GM23248 (cell line): ENCODE data around the gene BSCL2. TPM values are rescaled to one million over a fixed set of nuclear protein-coding genes. Genes with fewer than 3 reads are reported as not detected.

ENCODE experiments used
- DNase-seq: peaks from one replicate; pipeline ENCODE4 v3.0.0-alpha.2; 2015
- H2AFZ ChIP-seq: fragments of 200-600 bp; sonication (generic); 2 replicates; pipeline ENCODE4 v1.6.1; 2016; ENCODE audit warnings: antibody characterized with exemption
- H3F3A ChIP-seq: fragments of 200-600 bp; sonication (generic); 2 replicates; pipeline ENCODE4 v1.6.1; 2016; ENCODE audit warnings: mild to moderate bottlenecking, antibody characterized with exemption, mixed run types; ENCODE audit not compliant: insufficient read depth
- H3K27ac ChIP-seq: fragments of 200-600 bp; sonication (generic); 2 replicates; pipeline ENCODE4 v1.5.1; 2016; ENCODE audit warnings: mild to moderate bottlenecking
- H3K27me3 ChIP-seq: fragments of 200-600 bp; sonication (generic); replicated peaks from 2 replicates; pipeline ENCODE4 v1.6.1; 2016; ENCODE audit warnings: mild to moderate bottlenecking; ENCODE audit not compliant: insufficient read depth
- H3K36me3 ChIP-seq: fragments of 200-600 bp; sonication (generic); 2 replicates; pipeline ENCODE4 v1.6.1; 2016; ENCODE audit warnings: low read depth, mild to moderate bottlenecking
- H3K4me1 ChIP-seq: fragments of 200-600 bp; sonication (generic); 2 replicates; pipeline ENCODE4 v1.6.1; 2016; ENCODE audit warnings: mild to moderate bottlenecking; ENCODE audit not compliant: insufficient read depth
- H3K4me2 ChIP-seq: fragments of 200-600 bp; sonication (generic); one replicate; pipeline ENCODE4 v1.6.1; 2016; ENCODE audit warnings: mild to moderate bottlenecking; ENCODE audit not compliant: unreplicated experiment
- H3K4me3 ChIP-seq: fragments of 200-600 bp; sonication (generic); 2 replicates; pipeline ENCODE4 v1.5.1; 2016; ENCODE audit warnings: mild to moderate bottlenecking
- H3K79me2 ChIP-seq: fragments of 200-600 bp; sonication (generic); 2 replicates; pipeline ENCODE4 v1.6.1; 2016; ENCODE audit warnings: mild to moderate bottlenecking; ENCODE audit not compliant: insufficient read depth
- H3K9ac ChIP-seq: fragments of 200-600 bp; sonication (generic); 2 replicates; pipeline ENCODE4 v1.6.1; 2016; ENCODE audit warnings: mild to moderate bottlenecking
- H3K9me2 ChIP-seq: fragments of 200-600 bp; sonication (generic); 2 replicates; pipeline ENCODE4 v1.6.1; 2016; ENCODE audit warnings: mixed run types, mild to moderate bottlenecking, moderate library complexity; ENCODE audit not compliant: insufficient read depth
- H3K9me3 ChIP-seq: fragments of 200-600 bp; sonication (generic); one replicate; pipeline ENCODE4 v1.6.1; 2017; ENCODE audit warnings: low read depth
- H4K20me1 ChIP-seq: fragments of 200-600 bp; sonication (generic); 2 replicates; pipeline ENCODE4 v1.6.0; 2016; ENCODE audit not compliant: insufficient read depth
- EZH2 ChIP-seq: fragments of 200-600 bp; sonication (generic); IDR thresholded peaks from 2 replicates; pipeline ENCODE4 v1.6.1; 2018; ENCODE audit warnings: antibody characterized with exemption, mild to moderate bottlenecking; ENCODE audit not compliant: insufficient read depth, poor library complexity, severe bottlenecking
- EZH2phosphoT487 ChIP-seq: fragments of 200-600 bp; sonication (generic); IDR thresholded peaks from 2 replicates; pipeline ENCODE4 v1.6.1; 2018; ENCODE audit warnings: antibody characterized with exemption, moderate library complexity, mild to moderate bottlenecking, low read depth; ENCODE audit not compliant: insufficient read depth
- WGBS, 2 experiments: methylation state at CpG; one replicate each; pipeline ENCODE4 v1.1.6; 2015 to 2017; ENCODE audit warnings: low lambda C conversion rate in 2 of 2, low coverage in 1 of 2; ENCODE audit errors: missing lambda C conversion rate in 2 of 2; 5-methylcytosine and 5-hydroxymethylcytosine counted together
- in situ Hi-C: fragments of 300-500 bp; cut with MboI; formaldehyde crosslinking; loops from 2 replicates; pipeline ENCODE4 v1.15.0; 2020
- polyA plus RNA-seq: library from polyadenylated mRNA; unstranded; fragments of >200 nt; fragmentation: Nextera tagmentation; extraction: Ambion mirVana; gene quantifications from 2 replicates; pipeline ENCODE4 v1.2.1, GENCODE V29; 2016
- total RNA-seq: library from RNA; depleted of rRNA; stranded (reverse); fragments of >200 nt; shearing (Covaris generic); gene quantifications from 2 replicates; pipeline ENCODE4 v1.2.3, GENCODE V29; 2014

Gene BSCL2
- total and polyA plus RNA-seq, 2 experiments from 2014 or later = 51.0 to 74.5 TPM

- no peaks in the 10 kb centered on the region for H3K9me3 ChIP-seq
- no peaks in the 10 kb centered on the region; the same call in 1 of the 2 replicates for H3K36me3 ChIP-seq
- H3K27me3 ChIP-seq = no peaks in the 10 kb centered on the region
- H3K27ac ChIP-seq = no peak overlapping the region
- no peaks in the 10 kb centered on the region for H4K20me1 ChIP-seq
- 89 to 90% methylated on average over 11 of the region's 11 CpGs for WGBS, 2 experiments
- TF ChIP-seq EZH2phosphoT487 = no peak
- H3K9ac ChIP-seq = no peak overlapping the region
- no peaks in the 10 kb centered on the region for H3K9me2 ChIP-seq
- peaks cover 10% of the 10 kb centered on the region; the same call in 1 of the 2 replicates for H3F3A ChIP-seq
- no peak overlapping the region for H3K4me3 ChIP-seq
- in situ Hi-C loops = no loop called here
- H3K79me2 ChIP-seq = peaks cover 62% of the 10 kb centered on the region
- H2AFZ ChIP-seq = no peak overlapping the region
- no peak overlapping the region for H3K4me2 ChIP-seq
- peaks cover 25% of the 10 kb centered on the region for H3K4me1 ChIP-seq
- DNase-seq = no peak
These were observed 57.7 kb downstream of the BSCL2 start for GRCh38 chr11:62649486-62649885.

- in situ Hi-C loops = no loop called here
- no peak for DNase-seq
- peaks cover 25% of the 10 kb centered on the region for H3K4me1 ChIP-seq
- H3K4me2 ChIP-seq = no peak overlapping the region
- H3K9ac ChIP-seq = no peak overlapping the region
- no peaks in the 10 kb centered on the region for H3K9me2 ChIP-seq
- H3K79me2 ChIP-seq = peaks cover 67% of the 10 kb centered on the region
- no peak overlapping the region for H3K27ac ChIP-seq
- no peaks in the 10 kb centered on the region for H4K20me1 ChIP-seq
- H3K27me3 ChIP-seq = no peaks in the 10 kb centered on the region
- H3F3A ChIP-seq = peaks cover 10% of the 10 kb centered on the region; the same call in 1 of the 2 replicates
- WGBS, 2 experiments = 82 to 83% methylated on average over 11 of the region's 11 CpGs
- no peak overlapping the region for H3K4me3 ChIP-seq
- no peaks in the 10 kb centered on the region for H3K9me3 ChIP-seq
- no peaks in the 10 kb centered on the region; the same call in 1 of the 2 replicates for H3K36me3 ChIP-seq
- H2AFZ ChIP-seq = no peak overlapping the region
- TF ChIP-seq EZH2phosphoT487 (no peak), EZH2 (no peak)
These were observed 58.3 kb downstream of the BSCL2 start for GRCh38 chr11:62648967-62649364.

GRCh38 chr11:62648185-62648966, 58.8 kb downstream of the BSCL2 start:
- Histone ChIP-seq H3K9ac (0 out of 2 replicates have a peak overlapping the region, but pooled peaks have one; percentile 13), H3K79me2 (peaks cover 73% of the 10 kb centered on the region), H3K4me2 (no peak overlapping the region), H3K27ac (no peak overlapping the region; the same call in 1 of the 2 replicates), H3F3A (peaks cover 10% of the 10 kb centered on the region; the same call in 1 of the 2 replicates), H3K27me3 (no peaks in the 10 kb centered on the region), H3K36me3 (no peaks in the 10 kb centered on the region; the same call in 1 of the 2 replicates), H3K9me2 (no peaks in the 10 kb centered on the region), H3K9me3 (no peaks in the 10 kb centered on the region), H3K4me1 (peaks cover 25% of the 10 kb centered on the region), H4K20me1 (no peaks in the 10 kb centered on the region), H3K4me3 (no peak overlapping the region), H2AFZ (no peak overlapping the region)
- 85 to 87% methylated on average over 24 of the region's 24 CpGs for WGBS, 2 experiments
- in situ Hi-C loops = no loop called here
- no peak for TF ChIP-seq EZH2
- no peak for TF ChIP-seq EZH2phosphoT487
- no peak for DNase-seq

GRCh38 chr11:62647609-62648005, 59.6 kb downstream of the BSCL2 start:
- peak; percentile 63 for DNase-seq
- 33 to 41% methylated on average over 6 of the region's 6 CpGs for WGBS, 2 experiments
- Histone ChIP-seq H3K4me1 (peaks cover 25% of the 10 kb centered on the region), H3K9me3 (no peaks in the 10 kb centered on the region), H3K4me3 (no peak overlapping the region), H3K36me3 (peaks cover 5% of the 10 kb centered on the region), H4K20me1 (no peaks in the 10 kb centered on the region), H3K79me2 (peaks cover 76% of the 10 kb centered on the region), H3K27me3 (no peaks in the 10 kb centered on the region), H3K9ac (0 out of 2 replicates have a peak overlapping the region, but pooled peaks have one; percentile 13), H2AFZ (no peak overlapping the region), H3K9me2 (no peaks in the 10 kb centered on the region), H3F3A (peaks cover 10% of the 10 kb centered on the region; the same call in 1 of the 2 replicates), H3K27ac (peak overlapping the region; percentile 73), H3K4me2 (no peak overlapping the region)
- in situ Hi-C loops = no loop called here
- TF ChIP-seq EZH2phosphoT487 (no peak), EZH2 (no peak)
